Erythroblast (primary cell): ENCODE results near the gene TBC1D23.
"Not testable (repeated sequence)": the region's sequence is repeated elsewhere in the genome, so short reads cannot be mapped to it uniquely, and the experiment has no call there.

ENCODE experiments used
- GATA1 ChIP-seq: IDR thresholded peaks from 2 replicates; pipeline ENCODE4 v1.6.1; 2011; ENCODE audit warnings: low read depth, mild to moderate bottlenecking, control low read depth, low read length, moderate library complexity
- POLR2A ChIP-seq: IDR thresholded peaks from 2 replicates; pipeline ENCODE4 v1.6.1; 2011; ENCODE audit warnings: mild to moderate bottlenecking, low read length

DNA sequence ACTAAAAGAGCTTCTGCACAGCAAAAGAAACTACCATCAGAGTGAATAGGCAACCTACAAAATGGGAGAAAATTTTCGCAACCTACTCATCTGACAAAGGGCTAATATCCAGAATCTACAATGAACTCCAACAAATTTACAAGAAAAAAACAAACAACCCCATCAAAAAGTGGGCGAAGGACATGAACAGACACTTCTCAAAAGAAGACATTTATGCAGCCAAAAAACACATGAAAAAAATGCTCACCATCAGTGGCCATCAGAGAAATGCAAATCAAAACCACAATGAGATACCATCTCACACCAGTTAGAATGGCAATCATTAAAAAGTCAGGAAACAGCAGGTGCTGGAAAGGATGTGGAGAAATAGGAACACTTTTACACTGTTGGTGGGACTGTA lies 91.0 kb downstream of the TBC1D23 start:
- not testable (repeated sequence) for TF ChIP-seq POLR2A, GATA1
